ENCODE results near the gene SPTLC3. TPM values are rescaled to one million over a fixed set of nuclear protein-coding genes. Genes with fewer than 3 reads are reported as not detected.
"Not testable (repeated sequence)": the region's sequence is repeated elsewhere in the genome, so short reads cannot be mapped to it uniquely, and the experiment has no call there.

The SPTLC3 gene
- total RNA-seq, 1 donor from 2014 or later: 0.18 TPM

GRCh38 chr20:12976720-12977309 lies 32.0 kb upstream of the SPTLC3 start:
- Mint-ChIP-seq H3K36me3 (ENCODE audit: low read depth) (no peaks in the 10 kb centered on the region), H3K4me1 (ENCODE audit: low read depth) (no peaks in the 10 kb centered on the region), H3K27me3 (ENCODE audit: insufficient read depth) (no peaks in the 10 kb centered on the region), H3K9me3 (no peaks in the 10 kb centered on the region), H3K27ac (no peak overlapping the region), H3K4me3 (no peak overlapping the region)
- intact Hi-C loops (cut with micrococcal nuclease): no loop called here
- no peak for DNase-seq (ENCODE audit: low spot score)

- Mint-ChIP-seq H3K36me3 (ENCODE audit: low read depth) (no peaks in the 10 kb centered on the region), H3K4me1 (ENCODE audit: low read depth) (no peaks in the 10 kb centered on the region), H3K4me3 (no peak overlapping the region), H3K9me3 (no peaks in the 10 kb centered on the region), H3K27ac (no peak overlapping the region), H3K27me3 (ENCODE audit: insufficient read depth) (no peaks in the 10 kb centered on the region)
- no peak for DNase-seq (ENCODE audit: low spot score)
- intact Hi-C loops (cut with micrococcal nuclease): no loop called here
Measured at GRCh38 chr20:12977328-12978125, 31.2 kb upstream of the SPTLC3 start.

GRCh38 chr20:12978126-12978394 lies 30.7 kb upstream of the SPTLC3 start:
- no peak overlapping the region for H3K27ac Mint-ChIP-seq
- no peaks in the 10 kb centered on the region for H3K27me3 Mint-ChIP-seq (ENCODE audit: insufficient read depth)
- no peaks in the 10 kb centered on the region for H3K36me3 Mint-ChIP-seq (ENCODE audit: low read depth)
- H3K9me3 Mint-ChIP-seq: no peaks in the 10 kb centered on the region
- H3K4me1 Mint-ChIP-seq (ENCODE audit: low read depth): no peaks in the 10 kb centered on the region
- no peak overlapping the region for H3K4me3 Mint-ChIP-seq
- DNase-seq (ENCODE audit: low spot score): no peak
- intact Hi-C loops (cut with micrococcal nuclease): no loop called here

GRCh38 chr20:12978613-12979495 lies 29.9 kb upstream of the SPTLC3 start:
- Mint-ChIP-seq H3K27me3 (ENCODE audit: insufficient read depth) (no peaks in the 10 kb centered on the region), H3K4me3 (no peak overlapping the region), H3K36me3 (ENCODE audit: low read depth) (no peaks in the 10 kb centered on the region), H3K27ac (no peak overlapping the region), H3K9me3 (no peaks in the 10 kb centered on the region), H3K4me1 (ENCODE audit: low read depth) (no peaks in the 10 kb centered on the region)
- DNase-seq (ENCODE audit: low spot score): no peak
- intact Hi-C loops (cut with micrococcal nuclease): no loop called here

- DNase-seq (ENCODE audit: low spot score); H3K9me3 Mint-ChIP-seq; intact Hi-C loops (cut with micrococcal nuclease); H3K4me1 Mint-ChIP-seq (ENCODE audit: low read depth); H3K27me3 Mint-ChIP-seq (ENCODE audit: insufficient read depth); H3K4me3 Mint-ChIP-seq; H3K27ac Mint-ChIP-seq; H3K36me3 Mint-ChIP-seq (ENCODE audit: low read depth): not testable (repeated sequence)
Measured at GRCh38 chr20:12979713-12980112, 29.1 kb upstream of the SPTLC3 start.

GRCh38 chr20:12982098-12982497 lies 26.7 kb upstream of the SPTLC3 start:
- no peaks in the 10 kb centered on the region for H3K27me3 Mint-ChIP-seq (ENCODE audit: insufficient read depth)
- no peaks in the 10 kb centered on the region for H3K36me3 Mint-ChIP-seq (ENCODE audit: low read depth)
- no peak for DNase-seq (ENCODE audit: low spot score)
- no peaks in the 10 kb centered on the region for H3K4me1 Mint-ChIP-seq (ENCODE audit: low read depth)
- H3K9me3 Mint-ChIP-seq: no peaks in the 10 kb centered on the region
- intact Hi-C loops (cut with micrococcal nuclease): no loop called here
- no peak overlapping the region for H3K4me3 Mint-ChIP-seq
- H3K27ac Mint-ChIP-seq: no peak overlapping the region

- Mint-ChIP-seq H3K4me1 (ENCODE audit: low read depth) (no peaks in the 10 kb centered on the region), H3K36me3 (ENCODE audit: low read depth) (no peaks in the 10 kb centered on the region), H3K27ac (no peak overlapping the region), H3K4me3 (no peak overlapping the region), H3K9me3 (no peaks in the 10 kb centered on the region), H3K27me3 (ENCODE audit: insufficient read depth) (peaks cover 4% of the 10 kb centered on the region)
- DNase-seq (ENCODE audit: low spot score): no peak
- intact Hi-C loops (cut with micrococcal nuclease): no loop called here
Measured at GRCh38 chr20:12984069-12984765, 24.6 kb upstream of the SPTLC3 start.

GRCh38 chr20:12984863-12985262 lies 23.9 kb upstream of the SPTLC3 start:
- Mint-ChIP-seq H3K27ac (no peak overlapping the region), H3K9me3 (no peaks in the 10 kb centered on the region), H3K4me3 (no peak overlapping the region), H3K4me1 (ENCODE audit: low read depth) (no peaks in the 10 kb centered on the region), H3K27me3 (ENCODE audit: insufficient read depth) (peaks cover 4% of the 10 kb centered on the region), H3K36me3 (ENCODE audit: low read depth) (no peaks in the 10 kb centered on the region)
- intact Hi-C loops (cut with micrococcal nuclease): no loop called here
- DNase-seq (ENCODE audit: low spot score): no peak

- no peaks in the 10 kb centered on the region for H3K9me3 Mint-ChIP-seq
- H3K4me3 Mint-ChIP-seq: no peak overlapping the region
- peaks cover 5% of the 10 kb centered on the region for H3K27me3 Mint-ChIP-seq (ENCODE audit: insufficient read depth)
- DNase-seq (ENCODE audit: low spot score): no peak
- intact Hi-C loops (cut with micrococcal nuclease): no loop called here
- no peaks in the 10 kb centered on the region for H3K4me1 Mint-ChIP-seq (ENCODE audit: low read depth)
- H3K36me3 Mint-ChIP-seq (ENCODE audit: low read depth): no peaks in the 10 kb centered on the region
- no peak overlapping the region for H3K27ac Mint-ChIP-seq
Measured at GRCh38 chr20:12987261-12987660, 21.5 kb upstream of the SPTLC3 start.

- DNase-seq (ENCODE audit: low spot score): no peak
- H3K9me3 Mint-ChIP-seq: no peaks in the 10 kb centered on the region
- intact Hi-C loops (cut with micrococcal nuclease): no loop called here
- no peaks in the 10 kb centered on the region for H3K36me3 Mint-ChIP-seq (ENCODE audit: low read depth)
- no peaks in the 10 kb centered on the region for H3K4me1 Mint-ChIP-seq (ENCODE audit: low read depth)
- H3K4me3 Mint-ChIP-seq: no peak overlapping the region
- peaks cover 5% of the 10 kb centered on the region for H3K27me3 Mint-ChIP-seq (ENCODE audit: insufficient read depth)
- H3K27ac Mint-ChIP-seq: no peak overlapping the region
Measured at GRCh38 chr20:12989586-12990115, 19.1 kb upstream of the SPTLC3 start.

GRCh38 chr20:12997128-12997655 lies 11.6 kb upstream of the SPTLC3 start:
- H3K4me1 Mint-ChIP-seq (ENCODE audit: low read depth): no peaks in the 10 kb centered on the region
- H3K27me3 Mint-ChIP-seq (ENCODE audit: insufficient read depth): no peaks in the 10 kb centered on the region
- no peak overlapping the region for H3K4me3 Mint-ChIP-seq
- DNase-seq (ENCODE audit: low spot score): no peak
- no peaks in the 10 kb centered on the region for H3K9me3 Mint-ChIP-seq
- intact Hi-C loops (cut with micrococcal nuclease): no loop called here
- no peaks in the 10 kb centered on the region for H3K36me3 Mint-ChIP-seq (ENCODE audit: low read depth)
- no peak overlapping the region for H3K27ac Mint-ChIP-seq

- no peak for DNase-seq (ENCODE audit: low spot score)
- no peaks in the 10 kb centered on the region for H3K36me3 Mint-ChIP-seq (ENCODE audit: low read depth)
- H3K9me3 Mint-ChIP-seq: no peaks in the 10 kb centered on the region
- no peaks in the 10 kb centered on the region for H3K4me1 Mint-ChIP-seq (ENCODE audit: low read depth)
- H3K27ac Mint-ChIP-seq: no peak overlapping the region
- H3K27me3 Mint-ChIP-seq (ENCODE audit: insufficient read depth): no peaks in the 10 kb centered on the region
- intact Hi-C loops (cut with micrococcal nuclease): no loop called here
- no peak overlapping the region for H3K4me3 Mint-ChIP-seq
Measured at GRCh38 chr20:12998046-12998445, 10.7 kb upstream of the SPTLC3 start.
